ENCODE results near the gene LRP3.
"Not testable (repeated sequence)": the region's sequence is repeated elsewhere in the genome, so short reads cannot be mapped to it uniquely, and the experiment has no call there.

Gene LRP3, protein sequence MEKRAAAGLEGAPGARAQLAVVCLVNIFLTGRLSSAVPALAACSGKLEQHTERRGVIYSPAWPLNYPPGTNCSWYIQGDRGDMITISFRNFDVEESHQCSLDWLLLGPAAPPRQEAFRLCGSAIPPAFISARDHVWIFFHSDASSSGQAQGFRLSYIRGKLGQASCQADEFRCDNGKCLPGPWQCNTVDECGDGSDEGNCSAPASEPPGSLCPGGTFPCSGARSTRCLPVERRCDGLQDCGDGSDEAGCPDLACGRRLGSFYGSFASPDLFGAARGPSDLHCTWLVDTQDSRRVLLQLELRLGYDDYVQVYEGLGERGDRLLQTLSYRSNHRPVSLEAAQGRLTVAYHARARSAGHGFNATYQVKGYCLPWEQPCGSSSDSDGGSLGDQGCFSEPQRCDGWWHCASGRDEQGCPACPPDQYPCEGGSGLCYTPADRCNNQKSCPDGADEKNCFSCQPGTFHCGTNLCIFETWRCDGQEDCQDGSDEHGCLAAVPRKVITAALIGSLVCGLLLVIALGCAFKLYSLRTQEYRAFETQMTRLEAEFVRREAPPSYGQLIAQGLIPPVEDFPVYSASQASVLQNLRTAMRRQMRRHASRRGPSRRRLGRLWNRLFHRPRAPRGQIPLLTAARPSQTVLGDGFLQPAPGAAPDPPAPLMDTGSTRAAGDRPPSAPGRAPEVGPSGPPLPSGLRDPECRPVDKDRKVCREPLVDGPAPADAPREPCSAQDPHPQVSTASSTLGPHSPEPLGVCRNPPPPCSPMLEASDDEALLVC

DNA sequence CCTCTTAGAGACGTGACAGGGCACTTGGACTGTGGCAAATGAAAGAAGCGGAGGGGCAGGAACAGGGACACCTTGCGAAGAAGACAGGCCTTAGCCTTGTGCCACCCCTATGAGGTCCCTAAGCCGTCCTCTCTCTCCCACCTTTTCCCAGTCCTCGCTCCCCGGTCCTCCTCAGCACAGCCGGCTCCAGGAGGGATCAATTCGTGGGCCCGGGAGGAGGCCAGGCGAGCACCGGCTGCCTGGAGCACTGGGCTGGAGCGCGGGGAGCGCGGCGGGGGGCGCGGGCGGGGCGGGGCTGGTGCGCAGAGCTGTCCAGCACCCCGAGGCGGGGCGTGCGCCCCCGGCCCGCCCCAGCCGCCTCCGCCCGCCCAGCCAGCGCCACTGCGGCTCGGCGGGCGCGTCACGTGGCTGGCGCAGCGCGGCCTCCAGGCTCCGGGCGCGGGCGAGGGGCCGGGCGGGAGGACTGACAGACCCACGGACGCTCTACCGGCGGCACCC is at the start of gene LRP3:
Gene LRP3 (plus strand): TSS at position 466 of the 498 bp plus-strand sequence. CDS start 456 bp downstream, outside the sequence.
- DNase-seq (ENCODE audit: low spot score): peak; percentile 67

GRCh38 chr19:33146209-33146608 is 47.9 kb upstream of the LRP3 start:
- no peak for DNase-seq (ENCODE audit: low spot score)

DNA sequence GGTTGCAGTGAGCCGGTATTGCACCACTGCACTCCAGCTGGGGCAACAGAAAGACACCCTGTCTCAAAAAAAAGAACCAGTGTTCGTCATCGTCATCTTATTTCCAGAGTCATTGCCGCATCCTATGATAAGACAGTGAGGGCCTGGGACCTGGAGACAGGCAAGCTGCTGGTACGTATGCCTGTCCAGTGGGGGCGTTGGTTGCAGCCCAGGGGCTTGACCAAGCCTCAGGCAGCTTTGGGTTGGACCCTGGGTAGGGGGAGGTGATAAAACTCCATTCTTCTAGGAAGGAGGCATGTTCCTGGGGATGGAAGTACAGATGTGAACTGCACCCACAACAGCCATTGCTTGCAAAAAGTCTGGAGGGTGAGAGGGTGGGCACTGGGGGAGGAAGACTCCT is 46.6 kb upstream of the LRP3 start:
- no peak for DNase-seq (ENCODE audit: low spot score)

- no peak for DNase-seq (ENCODE audit: low spot score)
Observed at GRCh38 chr19:33150852-33151518, 43.1 kb upstream of the LRP3 start.

GRCh38 chr19:33152176-33152575 is 42.0 kb upstream of the LRP3 start:
- no peak for DNase-seq (ENCODE audit: low spot score)

- not testable (repeated sequence) for DNase-seq (ENCODE audit: low spot score)
Observed at GRCh38 chr19:33152625-33153024, 41.5 kb upstream of the LRP3 start.

- DNase-seq (ENCODE audit: low spot score): not testable (repeated sequence)
Observed at GRCh38 chr19:33154313-33154712, 39.8 kb upstream of the LRP3 start.

DNA sequence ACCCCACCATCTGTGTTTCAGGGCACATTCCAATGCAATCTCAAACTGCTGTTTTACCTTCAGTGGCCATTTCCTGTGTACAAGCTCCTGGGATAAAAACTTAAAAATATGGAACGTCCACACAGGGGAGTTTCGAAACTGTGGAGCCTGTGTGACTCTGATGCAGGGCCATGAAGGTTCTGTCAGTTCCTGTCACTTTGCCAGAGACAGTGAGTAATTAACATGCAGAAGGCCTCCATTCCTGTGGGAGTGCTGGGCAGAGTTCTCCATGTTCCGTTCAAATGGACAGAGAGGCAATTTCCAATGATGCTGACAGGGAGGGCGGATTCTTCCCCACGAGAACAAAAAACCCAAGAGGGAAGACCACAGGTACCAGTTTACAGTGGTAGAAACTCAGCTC is 37.8 kb upstream of the LRP3 start:
- no peak for DNase-seq (ENCODE audit: low spot score)

GRCh38 chr19:33157906-33158305 is 36.2 kb upstream of the LRP3 start:
- DNase-seq (ENCODE audit: low spot score): no peak

DNA sequence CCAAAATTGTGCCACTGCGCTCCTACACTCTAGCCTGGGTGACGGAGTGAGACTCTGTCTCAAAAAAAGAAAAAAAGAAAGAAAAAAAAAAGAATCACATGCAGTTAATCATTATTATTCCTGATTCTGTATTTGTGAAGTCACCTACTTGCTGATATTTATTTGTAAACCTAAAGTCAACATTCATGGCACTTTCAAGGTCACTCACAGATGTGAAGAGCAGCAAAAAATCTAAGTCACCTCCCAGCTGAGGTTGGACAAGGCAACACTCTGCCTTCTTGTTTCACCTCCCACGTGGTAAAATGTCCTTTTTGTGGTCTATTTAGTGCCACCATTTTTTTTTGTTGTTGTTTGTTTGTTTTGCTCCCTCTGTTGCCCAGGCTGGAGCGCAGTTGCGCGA is 35.8 kb upstream of the LRP3 start:
- DNase-seq (ENCODE audit: low spot score): no peak

GRCh38 chr19:33159149-33159548 is 35.0 kb upstream of the LRP3 start:
- DNase-seq (ENCODE audit: low spot score): no peak

DNA sequence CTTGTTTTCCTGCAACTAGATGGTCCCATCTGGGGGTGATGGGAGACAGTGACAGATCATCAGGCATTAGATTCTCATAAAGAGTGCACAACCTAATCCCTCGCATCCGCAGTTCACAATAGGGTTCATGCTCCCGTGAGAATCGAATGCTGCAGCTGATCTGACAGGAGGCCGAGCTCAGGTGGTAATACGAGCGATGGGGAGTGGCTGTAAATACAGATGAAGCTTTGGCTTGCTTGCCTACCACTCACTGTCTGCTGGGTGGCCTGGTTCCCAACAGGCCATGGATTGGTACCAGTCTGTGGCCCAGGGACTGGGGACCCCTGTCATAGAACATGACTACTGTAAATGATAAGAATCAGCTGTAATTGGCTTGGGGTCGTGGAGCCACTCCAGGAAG is 34.2 kb upstream of the LRP3 start:
- no peak for DNase-seq (ENCODE audit: low spot score)

DNA sequence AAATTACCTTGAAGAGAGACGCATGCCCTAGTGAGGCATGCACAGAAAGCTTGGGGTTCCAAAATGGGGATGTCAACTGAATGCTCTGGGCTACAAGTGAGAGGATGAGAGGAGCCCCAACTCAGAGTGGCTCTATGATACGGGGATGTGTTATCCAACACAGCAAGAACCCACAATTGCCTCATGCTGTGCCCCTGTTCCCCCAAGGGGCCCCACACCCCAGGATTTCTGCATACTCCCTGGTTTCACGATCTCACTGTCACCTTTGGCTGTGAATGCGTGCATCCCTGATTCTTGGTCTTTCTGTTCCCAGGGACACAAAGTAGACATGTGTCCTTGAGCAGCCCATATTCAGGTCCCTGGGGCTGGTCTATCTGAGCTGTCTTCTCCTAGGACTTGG is 32.9 kb upstream of the LRP3 start:
- no peak for DNase-seq (ENCODE audit: low spot score)

- DNase-seq (ENCODE audit: low spot score): no peak
Observed at GRCh38 chr19:33163481-33163880, 30.6 kb upstream of the LRP3 start.

DNA sequence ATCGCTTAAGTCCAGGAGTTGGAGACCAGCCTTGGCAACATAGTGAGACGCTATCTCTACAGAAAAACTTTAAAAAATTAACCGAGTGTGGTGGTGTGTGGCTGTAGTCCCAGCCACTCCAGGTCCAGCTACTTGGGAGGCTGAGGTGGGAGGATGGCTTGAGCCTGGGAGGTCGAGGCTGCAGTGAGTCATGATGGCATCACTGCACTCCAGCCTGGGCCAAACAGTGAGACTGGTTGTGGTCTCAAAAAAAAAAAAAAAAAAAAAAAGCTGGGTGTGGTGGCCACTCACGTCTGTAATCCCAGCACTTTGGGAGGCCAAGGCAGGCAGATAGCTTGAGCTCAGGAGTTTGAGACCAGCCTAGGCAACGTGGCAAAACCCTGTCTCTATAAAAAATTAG is 28.1 kb upstream of the LRP3 start:
- not testable (repeated sequence) for DNase-seq (ENCODE audit: low spot score)

GRCh38 chr19:33167438-33167837 is 26.7 kb upstream of the LRP3 start:
- no peak for DNase-seq (ENCODE audit: low spot score)

DNA sequence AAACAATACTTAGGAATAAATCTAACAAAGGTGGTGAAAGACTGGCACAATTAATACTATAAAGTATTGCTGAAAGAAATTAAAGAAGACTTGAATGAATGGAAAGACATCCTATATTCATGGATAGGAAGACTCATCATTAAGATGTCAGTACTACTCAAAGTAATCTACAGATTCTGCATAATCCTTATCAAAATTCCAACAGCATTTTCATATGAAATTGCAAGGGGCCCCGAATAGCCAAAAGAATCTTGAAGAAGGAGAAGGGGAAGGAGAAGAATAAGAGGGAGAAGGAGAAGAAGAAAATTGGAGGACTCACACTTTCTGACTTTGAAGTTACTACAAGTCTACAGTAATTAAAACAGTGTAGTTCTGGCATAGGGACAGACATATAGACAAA is 25.6 kb upstream of the LRP3 start:
- DNase-seq (ENCODE audit: low spot score): no peak

DNA sequence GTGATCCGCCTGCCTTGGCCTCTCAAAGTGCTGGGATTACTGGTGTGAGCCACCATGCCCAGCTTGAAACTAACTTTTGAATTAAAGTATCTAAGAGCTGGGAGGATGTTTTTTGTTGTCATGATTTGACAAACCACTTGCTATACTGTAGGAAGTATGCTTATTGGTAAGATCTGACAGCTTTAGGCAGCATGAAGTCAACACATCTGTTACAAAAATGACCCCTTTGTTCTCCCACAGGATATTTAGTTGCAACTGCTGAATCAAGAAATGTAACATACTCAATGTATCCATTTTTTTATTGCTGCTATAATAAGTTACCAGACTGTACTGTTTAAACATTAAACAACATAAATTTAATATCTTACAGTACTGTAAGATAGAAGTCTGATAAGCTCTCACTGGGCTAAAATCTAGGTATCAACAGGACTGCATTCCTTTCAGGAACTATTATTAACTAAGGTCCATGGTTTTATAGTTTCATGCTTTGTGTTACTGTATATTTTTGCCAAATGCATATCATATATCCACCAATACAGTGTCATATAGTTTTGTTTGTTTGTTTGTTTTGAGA is 22.8 kb upstream of the LRP3 start:
- DNase-seq (ENCODE audit: low spot score): no peak

GRCh38 chr19:33171916-33172359 is 22.2 kb upstream of the LRP3 start:
- no peak for DNase-seq (ENCODE audit: low spot score)

- no peak for DNase-seq (ENCODE audit: low spot score)
Observed at GRCh38 chr19:33174186-33174585, 19.9 kb upstream of the LRP3 start.

DNA sequence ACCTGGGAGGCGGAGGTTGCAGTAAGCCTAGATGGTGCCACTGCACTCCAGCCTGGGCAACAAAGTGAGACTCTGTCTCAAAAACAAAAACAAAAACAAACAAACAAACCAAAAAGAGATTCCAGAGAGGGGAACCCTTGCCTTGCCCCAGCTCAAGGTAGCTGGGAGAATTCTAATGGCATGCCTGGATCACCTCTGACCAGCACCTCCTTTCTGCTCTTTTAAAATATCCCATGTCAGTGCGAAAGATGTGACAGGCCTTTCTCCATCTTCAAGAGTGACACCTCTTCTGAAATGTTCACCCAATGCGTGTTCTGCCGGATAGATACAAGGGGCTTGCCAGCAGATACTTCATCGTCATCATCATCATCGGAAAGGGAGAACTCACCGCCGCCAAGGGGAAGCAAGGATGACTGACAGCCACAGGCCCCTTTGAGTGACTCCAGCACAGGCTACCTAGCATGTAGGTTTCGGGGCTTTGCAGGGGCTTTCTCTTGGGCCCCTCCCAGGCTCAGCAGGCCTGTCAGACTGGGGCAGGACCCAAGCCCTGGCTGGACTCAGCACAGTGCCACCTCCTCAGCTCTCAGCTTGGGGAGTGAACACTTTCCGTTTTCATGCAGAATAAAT is 18.9 kb upstream of the LRP3 start:
- DNase-seq (ENCODE audit: low spot score): no peak

Measured in Ammon's horn (tissue), 1 donor.